SK-N-MC (cell line): ENCODE data around the gene ZNF383.
"Not testable (repeated sequence)": the region's sequence is repeated elsewhere in the genome, so short reads cannot be mapped to it uniquely, and the experiment has no call there.

Source experiments
- DNase-seq: peaks from one replicate; pipeline ENCODE4 v3.0.0-alpha.2; 2011; ENCODE audit warnings: low read depth, low spot score
- H3K27ac ChIP-seq: fragments of 200-600 bp; sonication (generic); 2 replicates; pipeline ENCODE4 v1.5.1; 2016; ENCODE audit warnings: mixed run types
- H3K36me3 ChIP-seq: fragments of 200-600 bp; sonication (generic); 2 replicates; pipeline ENCODE4 v1.6.1; 2017; ENCODE audit warnings: antibody characterized with exemption, low read length, mixed read lengths; ENCODE audit not compliant: insufficient read depth
- H3K4me3 ChIP-seq: fragments of 200-600 bp; sonication (generic); 2 replicates; pipeline ENCODE4 v1.5.1; 2016
- H3K9ac ChIP-seq: fragments of 200-600 bp; sonication (generic); 2 replicates; pipeline ENCODE4 v1.8.0; 2017; ENCODE audit warnings: mixed run types, mixed read lengths; ENCODE audit not compliant: insufficient read length
- H3K9me3 ChIP-seq: fragments of 200-600 bp; sonication (generic); 2 replicates; pipeline ENCODE4 v1.6.1; 2017; ENCODE audit warnings: low read depth, mild to moderate bottlenecking, antibody characterized with exemption, low read length, moderate library complexity, mixed read lengths

ZNF383 gene

DNA sequence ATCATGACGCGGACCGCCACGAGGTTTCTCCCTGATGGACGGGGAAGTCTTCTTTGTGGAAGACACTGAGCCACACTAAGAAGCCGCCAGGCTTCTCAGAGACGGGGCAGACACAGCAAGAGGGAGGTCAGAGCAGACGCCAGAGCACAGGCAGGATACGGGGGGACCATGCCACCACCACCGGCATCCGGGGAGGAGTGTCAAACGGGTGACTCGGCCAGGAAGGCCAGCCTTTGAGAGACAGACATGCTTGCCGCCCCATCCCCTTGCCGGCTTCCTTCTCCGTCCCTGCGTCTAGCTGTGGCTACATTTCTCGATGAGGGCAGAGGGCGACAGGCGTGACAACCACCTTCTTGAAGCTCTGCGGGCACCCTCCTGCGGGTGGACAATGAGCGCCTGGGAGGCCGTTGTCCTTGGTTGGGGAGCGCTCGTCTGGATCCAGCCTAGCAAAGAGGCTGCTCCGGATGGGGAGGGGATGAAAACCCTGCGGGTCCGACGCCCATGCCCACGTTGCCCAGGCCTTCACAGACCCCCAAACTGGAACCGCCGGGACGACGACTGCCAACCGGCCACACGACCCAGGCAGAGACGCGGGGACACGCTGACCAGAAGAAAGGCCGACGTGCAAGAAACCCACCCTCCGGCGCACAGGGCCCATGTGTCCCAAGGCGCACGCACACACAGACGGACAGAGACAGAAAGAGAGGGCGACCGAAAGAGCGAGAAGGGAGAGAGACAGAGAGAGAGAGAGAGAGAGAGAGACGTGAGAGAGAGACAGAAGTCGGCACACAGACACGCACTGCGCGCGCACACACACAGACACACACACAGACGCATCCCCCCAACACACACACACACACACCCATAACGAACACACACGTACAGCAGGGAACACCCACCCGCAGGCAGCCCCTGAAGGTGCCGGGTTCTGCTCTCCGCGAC is 75.3 kb downstream of the ZNF383 start:
- not testable (repeated sequence) for H3K36me3 ChIP-seq, DNase-seq, H3K27ac ChIP-seq

GRCh38 chr19:37294246-37294645 is 76.2 kb downstream of the ZNF383 start:
- not testable (repeated sequence) for H3K36me3 ChIP-seq, H3K27ac ChIP-seq, DNase-seq, H3K9ac ChIP-seq, H3K9me3 ChIP-seq, H3K4me3 ChIP-seq

More for the DNA sequence above, 75.3 kb downstream of the ZNF383 start:
- not testable (repeated sequence) for H3K9me3 ChIP-seq, H3K9ac ChIP-seq, H3K4me3 ChIP-seq
